CD1c-positive myeloid dendritic cell (primary cell): ENCODE data around the gene ADAD1.
"Not testable (repeated sequence)": the region's sequence is repeated elsewhere in the genome, so short reads cannot be mapped to it uniquely, and the experiment has no call there.

Experiments used
- DNase-seq: peaks from one replicate; pipeline ENCODE4 v3.0.0-alpha.2; 2016; ENCODE audit errors: extremely low spot score

The ADAD1 gene

GRCh38 chr4:122378711-122379110 is at the start of gene ADAD1:
ADAD1 (plus strand) TSS chr4:122379011; CDS start chr4:122380070, 1,059 bp downstream.
- no peak for DNase-seq

DNA sequence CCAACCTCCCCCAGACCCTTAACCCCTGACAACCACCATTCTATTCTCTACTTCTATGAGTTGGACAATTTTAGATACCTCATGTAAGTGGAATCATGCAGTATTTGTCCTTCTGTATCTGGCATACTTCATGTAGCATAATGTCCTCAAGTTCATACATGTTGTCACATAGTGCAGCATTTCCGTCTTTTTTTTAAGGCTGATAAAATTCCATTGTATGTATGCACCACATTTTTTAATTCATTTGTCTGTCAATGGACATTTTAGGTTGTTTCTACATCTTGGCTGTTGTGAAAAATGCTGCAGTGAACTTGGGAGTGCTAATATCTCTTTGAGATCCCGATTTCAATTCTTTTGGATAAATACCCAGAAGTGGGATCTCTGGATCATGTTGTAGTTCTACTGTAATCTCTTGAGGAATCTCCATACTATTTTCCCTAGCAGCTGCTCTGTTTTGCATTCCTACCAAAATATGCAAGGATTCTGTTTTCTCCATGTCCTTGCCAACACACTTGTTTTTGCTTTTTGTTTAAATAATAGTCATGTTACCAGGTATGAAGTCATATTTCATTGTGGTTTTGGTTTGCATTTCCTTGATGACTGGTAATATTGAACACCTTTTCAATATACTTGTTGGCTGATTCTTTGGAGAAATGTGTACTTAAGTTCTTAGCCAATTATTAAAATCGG is 48.8 kb upstream of the ADAD1 start:
- no peak for DNase-seq

DNA sequence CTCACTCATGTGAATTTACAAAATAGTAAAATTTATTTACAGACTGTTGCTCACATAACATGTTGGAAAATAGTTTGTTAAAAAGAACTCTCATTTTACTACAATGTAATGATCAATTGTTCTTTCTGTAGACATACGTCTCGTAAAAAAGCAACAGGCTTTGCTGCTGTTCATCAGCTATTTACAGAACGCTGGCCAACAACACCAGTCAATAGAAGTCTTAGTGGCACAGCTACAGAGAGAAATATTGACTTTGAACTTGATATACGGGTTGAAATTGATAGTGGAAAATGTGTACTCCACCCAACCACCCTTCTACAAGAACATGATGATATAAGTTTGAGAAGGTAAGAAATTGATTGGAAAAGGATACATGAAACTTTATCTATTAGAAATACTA is 47.6 kb upstream of the ADAD1 start:
- DNase-seq = no peak

DNA sequence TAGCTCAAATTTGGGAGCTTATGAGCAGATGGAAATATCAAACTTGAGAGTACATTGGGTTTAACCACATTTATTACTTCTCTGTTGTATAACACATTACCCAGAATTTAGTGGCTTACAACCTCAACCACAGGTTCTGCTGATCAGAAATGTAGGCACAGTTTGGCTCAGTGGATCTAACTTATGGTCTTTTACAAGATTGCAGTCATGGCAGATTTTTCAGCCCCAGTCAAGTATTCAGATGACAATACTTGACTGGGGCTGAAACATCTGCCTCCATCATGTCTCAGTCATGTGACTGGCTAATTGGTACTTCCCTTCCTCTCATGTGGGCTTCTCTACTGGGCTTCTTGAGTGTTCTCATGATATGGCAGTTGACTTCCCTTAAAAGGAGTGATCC is 44.0 kb upstream of the ADAD1 start:
- DNase-seq = no peak

GRCh38 chr4:122341886-122342285 is 36.9 kb upstream of the ADAD1 start:
- DNase-seq = no peak

DNA sequence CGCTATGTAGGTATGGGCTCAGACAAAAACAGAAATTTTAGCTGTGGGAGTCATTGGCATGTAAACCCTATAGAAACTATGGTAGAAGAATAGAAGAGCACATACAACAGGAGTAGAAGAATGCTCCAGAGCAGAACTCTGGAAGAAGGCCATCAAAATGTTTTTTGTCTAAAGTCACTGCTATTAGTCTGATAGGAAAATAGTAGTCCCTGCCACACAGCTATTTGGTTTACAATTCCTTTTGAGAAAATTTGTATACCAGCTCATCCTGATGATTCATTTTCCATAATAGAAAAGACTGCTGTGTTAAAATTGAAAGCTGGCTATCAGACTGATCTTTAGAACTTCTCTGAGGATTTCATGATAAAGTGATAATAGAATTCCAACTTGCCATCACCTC is 32.8 kb upstream of the ADAD1 start:
- DNase-seq = no peak

DNA sequence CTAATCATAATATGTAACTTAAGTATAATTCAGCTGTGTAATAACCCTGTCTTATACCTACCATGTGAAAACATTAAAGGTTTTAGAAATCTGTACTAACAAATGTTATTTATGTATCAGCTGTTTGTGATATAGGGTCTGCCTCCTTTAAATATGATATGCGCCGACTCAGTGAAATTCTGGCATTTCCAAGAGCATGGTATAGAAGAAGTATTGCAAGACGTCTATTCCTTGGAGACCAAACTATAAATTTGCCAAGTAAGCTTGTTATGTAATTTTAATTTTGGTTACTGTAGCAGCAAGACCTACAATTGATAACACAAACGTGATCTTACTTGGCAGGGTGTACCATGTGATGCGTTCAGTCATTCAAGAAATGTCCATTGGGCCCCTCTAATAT is 32.3 kb upstream of the ADAD1 start:
- no peak for DNase-seq

GRCh38 chr4:122356317-122356808 is 22.4 kb upstream of the ADAD1 start:
- no peak for DNase-seq

DNA sequence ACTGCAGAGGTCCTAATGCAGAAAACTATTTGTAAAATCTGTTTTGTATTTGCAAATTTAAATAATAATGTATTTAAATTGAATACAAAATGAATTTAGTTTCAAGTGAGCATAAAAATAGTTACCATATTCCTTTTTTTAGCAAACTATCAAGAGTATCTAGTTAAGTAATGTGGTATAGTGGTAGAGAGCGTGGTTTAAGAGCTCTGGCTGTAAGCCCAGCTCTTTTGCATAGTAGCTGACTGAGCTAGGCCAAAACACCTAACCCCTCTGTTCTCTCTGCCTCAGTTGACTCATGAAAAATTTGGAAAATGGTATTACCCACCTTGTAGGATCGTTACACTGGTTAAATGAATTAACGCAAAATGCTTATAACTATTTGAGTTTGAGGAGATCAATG is 18.1 kb upstream of the ADAD1 start:
- no peak for DNase-seq

DNA sequence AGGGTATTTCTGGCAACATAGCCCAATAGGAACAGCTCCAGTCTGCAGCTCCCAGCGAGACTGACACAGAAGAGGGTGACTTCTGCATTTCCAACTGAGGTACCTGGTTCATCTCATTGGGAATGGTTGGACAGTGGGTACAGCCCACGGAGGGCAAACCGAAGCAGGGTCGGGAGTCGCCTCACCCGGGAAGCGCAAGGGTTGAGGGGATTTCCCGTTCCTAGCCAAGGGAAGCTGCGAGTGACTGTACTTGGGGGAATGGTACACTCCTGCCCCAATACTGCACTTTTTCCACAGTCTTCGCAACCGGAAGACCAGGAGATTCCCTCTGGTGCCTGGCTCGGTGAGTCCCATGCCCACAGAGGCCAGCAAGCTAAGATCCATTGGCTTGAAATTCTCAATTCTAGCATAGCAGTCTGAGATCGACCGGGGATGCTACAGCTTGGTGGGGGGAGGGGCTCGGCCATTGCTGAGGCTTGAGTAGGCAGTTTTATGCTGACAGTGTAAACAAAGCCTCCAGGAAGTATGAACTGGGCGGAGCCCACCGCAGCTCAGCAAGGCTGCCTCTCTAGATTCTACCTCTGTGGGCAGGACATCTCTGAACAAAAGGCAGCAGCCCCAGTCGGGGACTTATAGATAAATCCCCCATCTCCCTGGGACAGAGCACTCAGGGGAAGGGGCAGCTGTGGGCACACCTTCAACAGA is 14.0 kb upstream of the ADAD1 start:
- DNase-seq = no peak

DNA sequence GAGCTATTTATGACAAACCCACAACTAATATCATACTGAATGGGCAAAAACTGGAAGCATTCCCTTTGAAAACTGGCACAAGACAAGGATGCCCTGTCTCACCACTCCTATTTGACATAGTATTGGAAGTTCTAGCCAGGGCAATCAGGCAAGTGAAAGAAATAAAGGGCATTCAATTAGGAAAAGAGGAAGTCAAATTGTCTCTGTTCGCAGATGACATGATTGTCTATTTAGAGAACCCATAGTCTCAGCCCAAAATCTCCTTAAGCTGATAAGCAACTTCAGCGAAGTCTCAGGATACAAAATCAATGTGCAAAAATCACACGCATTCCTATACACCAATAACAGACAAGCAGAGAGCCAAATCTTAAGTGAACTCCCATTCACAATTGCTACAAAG is 10.0 kb upstream of the ADAD1 start:
- DNase-seq = not testable (repeated sequence)

DNA sequence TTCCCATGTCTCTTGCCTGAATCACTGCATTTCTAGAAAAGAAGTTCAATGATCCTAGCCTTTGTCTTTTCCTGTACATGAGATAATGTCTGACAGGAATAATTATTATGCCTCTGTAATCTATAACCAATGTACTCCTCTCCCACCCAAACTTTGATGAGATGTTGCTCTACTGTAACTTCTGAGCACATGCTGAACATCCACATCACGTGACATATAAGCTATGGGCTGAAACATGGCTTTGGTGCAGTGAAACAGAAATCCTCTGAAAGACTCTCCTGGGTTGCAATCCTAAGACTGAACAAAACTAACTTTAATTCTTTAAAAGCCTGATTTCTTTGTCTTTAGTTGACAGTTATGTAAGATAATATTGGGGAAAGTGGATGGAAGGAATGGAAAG is 1.5 kb upstream of the ADAD1 start:
- no peak for DNase-seq

DNA sequence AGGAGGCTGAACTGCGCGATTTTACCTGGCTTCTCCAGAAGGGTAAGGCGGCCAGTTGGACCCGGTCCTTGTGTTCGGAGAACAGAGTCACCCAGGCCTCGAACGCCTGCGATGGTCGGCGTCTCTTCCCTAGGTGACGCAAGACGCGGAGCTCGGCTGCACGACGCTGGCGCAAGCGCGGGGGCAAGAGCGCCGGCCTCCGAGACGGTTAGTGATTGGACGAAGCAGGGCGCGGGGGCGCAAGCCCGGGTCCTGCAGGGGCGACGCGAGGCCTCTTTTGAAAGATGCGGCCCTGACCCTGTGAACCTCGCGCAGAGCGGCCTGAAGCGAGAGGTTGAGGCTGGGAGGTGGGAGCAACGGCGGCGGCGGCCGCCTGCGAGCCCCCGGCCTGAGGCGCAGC is 428 bp downstream of the ADAD1 start:
- no peak for DNase-seq

GRCh38 chr4:122383341-122383740 is 4.5 kb downstream of the ADAD1 start:
- DNase-seq = no peak

DNA sequence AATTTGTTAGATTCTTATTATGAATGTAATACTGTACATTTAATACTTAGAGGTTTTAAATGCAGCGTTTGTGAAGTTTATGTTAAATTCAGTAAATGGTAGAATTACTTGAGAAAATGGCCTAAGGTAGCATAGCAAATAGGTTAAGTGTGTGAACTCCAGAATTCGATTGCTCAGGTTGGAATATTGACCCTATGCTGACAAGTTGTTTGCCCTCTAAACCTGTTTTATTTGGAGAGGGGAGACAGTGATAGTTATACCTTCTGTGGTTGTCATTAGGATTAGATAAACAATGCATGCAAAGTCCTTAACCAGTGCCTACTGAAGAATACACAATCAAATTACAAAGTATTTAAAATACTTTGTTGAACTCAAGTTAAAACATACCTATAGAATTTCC is 5.4 kb downstream of the ADAD1 start:
- no peak for DNase-seq

GRCh38 chr4:122393276-122393675 is 14.5 kb downstream of the ADAD1 start:
- no peak for DNase-seq

GRCh38 chr4:122403861-122404260 is 25.1 kb downstream of the ADAD1 start:
- no peak for DNase-seq

GRCh38 chr4:122412547-122412946 is 33.7 kb downstream of the ADAD1 start:
- no peak for DNase-seq

DNA sequence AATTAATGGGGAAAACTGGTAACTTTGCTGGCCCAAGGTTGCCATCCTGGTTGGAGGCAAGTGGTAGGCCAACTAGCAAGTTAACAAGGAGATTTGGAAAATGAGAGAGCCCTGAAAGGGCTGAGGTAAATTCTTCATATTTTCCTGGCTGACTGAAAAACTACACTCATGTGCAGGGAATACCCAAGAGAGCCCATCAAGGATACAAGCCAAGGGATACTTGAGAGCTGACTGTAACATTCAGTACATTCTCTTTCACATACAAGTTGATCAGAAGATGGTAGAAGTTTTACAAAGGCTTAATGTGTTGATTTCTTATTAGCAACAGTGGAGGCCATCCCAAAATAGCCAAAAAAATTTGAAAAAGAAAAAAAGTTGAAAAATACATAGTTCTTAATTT is 44.4 kb downstream of the ADAD1 start:
- no peak for DNase-seq

DNA sequence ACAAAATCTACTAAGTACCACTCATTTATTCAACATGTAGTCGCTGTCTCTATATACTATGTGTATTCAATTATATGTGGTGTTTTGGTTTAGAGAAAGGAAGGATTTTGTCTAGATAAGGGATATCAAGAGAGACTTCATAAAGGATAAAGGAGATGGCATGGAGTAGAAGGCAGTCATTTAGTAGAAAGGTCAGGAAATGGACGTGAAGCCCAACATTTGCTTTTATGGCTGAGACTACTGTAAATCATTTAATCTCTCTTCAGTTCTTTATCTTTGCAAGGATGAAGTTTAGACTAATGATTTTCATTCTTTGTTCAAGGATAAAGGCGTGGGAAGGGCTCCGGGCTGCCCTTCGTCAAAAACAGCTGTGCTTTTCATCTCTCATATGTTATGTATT is 52.5 kb downstream of the ADAD1 start:
- no peak for DNase-seq

DNA sequence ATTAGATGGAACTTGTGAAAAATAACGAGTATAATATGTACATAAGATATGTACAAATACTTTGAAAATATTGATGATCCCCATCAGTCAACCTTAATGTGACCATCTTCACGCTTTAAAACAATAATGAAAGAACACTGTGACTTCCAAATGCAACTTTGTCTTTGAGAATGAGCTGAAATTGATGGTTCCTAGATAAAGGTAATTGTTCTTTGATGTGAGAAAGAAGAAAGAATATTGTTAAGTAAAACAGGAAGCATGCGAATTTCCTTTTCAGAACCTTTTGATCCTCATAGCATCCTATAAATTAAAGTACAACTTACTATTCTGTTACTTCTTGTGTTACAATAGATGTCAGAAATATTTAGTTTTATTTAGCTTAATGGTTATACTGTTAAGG is 55.5 kb downstream of the ADAD1 start:
- no peak for DNase-seq

DNA sequence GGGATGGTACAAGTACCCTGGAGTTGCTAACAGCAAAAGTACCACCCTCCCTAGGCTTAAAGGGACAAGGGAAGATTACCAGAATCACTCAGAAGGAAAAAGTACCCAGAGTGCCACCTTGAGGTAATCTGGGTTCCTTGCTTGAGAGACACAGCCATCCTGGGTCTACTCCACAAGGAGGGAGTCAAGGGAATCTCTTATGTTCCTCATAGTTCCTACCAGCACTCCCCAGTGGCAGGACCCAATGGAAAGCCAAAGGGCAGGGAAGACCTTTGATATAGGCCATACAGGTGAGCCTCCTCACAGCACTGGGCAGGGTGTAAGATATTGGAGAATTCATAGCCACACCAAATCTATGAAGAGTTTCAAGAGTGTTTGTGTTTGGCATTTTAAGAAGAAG is 72.0 kb downstream of the ADAD1 start:
- no peak for DNase-seq

DNA sequence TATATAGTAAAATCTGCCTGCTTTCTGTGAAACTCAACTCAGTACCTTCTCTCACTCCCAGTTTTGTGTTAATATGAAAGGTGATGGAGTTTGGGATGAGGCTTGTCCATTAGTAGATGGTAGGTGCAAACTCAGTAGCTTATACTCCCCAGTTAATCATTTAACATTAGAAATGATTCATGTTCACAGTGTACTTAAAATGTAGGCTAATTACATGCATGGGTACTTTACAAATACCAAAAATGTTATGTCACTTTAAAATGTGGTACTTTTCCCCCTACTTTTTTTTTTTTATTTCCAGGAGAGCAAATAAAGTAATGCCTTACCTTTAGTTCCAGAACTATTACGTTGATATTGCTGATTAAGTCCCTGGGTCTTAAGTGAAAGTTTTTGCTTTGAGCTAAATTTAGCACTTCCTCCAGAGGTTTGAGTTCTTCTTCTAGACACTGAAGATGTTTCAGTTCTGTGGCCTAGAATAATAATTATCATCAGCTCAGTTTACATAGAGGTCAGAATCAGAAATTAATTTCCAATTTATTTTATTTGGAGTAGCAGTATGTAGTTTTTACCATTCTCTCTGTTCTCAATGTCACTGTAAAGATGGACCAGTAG is 74.7 kb downstream of the ADAD1 start:
- no peak for DNase-seq
